ENCODE measurements around the gene ATP9B. TPM values are rescaled to one million over a fixed set of nuclear protein-coding genes. Genes with fewer than 3 reads are reported as not detected.

Gene ATP9B
- polyA plus RNA-seq, 3 donors = 7.2 to 20.3 (median 14.0) TPM

DNA sequence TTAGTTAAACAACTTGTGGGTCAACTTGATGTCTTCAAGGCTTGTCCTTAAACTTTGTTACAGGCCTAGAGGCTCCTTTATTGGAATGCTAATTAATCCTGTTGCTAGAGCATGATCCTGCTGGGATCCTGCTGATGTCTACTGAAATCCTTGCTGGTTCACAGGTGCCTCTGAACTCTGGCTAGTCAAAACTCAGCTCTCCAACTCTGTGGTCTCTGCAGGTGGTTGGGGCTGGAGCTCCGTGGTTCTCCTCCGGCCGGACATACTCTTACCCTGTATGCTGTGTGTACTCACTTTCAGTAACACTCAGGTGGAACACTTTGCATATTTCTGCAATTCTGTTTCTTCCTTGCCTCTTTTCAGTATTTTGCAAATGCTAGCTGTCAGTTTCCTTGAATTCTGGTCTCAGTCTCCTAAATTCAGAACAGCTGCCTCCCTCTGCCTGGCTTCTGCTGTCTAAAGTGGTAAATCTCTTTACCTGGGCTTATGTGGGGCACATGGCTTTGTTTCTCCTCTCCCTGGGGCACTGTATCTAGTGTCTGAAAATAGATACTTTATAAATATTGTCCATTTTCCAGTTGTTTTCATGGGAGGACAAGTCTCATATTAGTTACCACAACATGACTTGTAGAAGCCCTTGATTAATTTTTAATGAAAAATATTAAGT lies 113.0 kb downstream of the ATP9B start:
- H4K20me1 ChIP-seq (ENCODE audit: insufficient read depth, low read length) = no peaks in the 10 kb centered on the region
- 100% methylated on average over 3 of the region's 3 CpGs for WGBS (ENCODE audit: insufficient coverage)
- TF ChIP-seq CTCF (IDR thresholded peaks at IDR 0.05) = no peak
- no peak overlapping the region for H3K4me3 Mint-ChIP-seq
- no peaks in the 10 kb centered on the region for H3K27me3 Mint-ChIP-seq (ENCODE audit: low read depth in 3 of 3)
- H3K4me3 ChIP-seq (replicated peaks in 1 of 3; ENCODE audit: low read depth in 2 of 3, low read length in 3 of 3) = no peak overlapping the region
- H2AFZ ChIP-seq (ENCODE audit: insufficient read depth, low read depth, low read length, poor library complexity, severe bottlenecking) = no peak overlapping the region
- DNase-seq = no peak
- peak overlapping the region in 2 of 7 donors; percentile 25 to 41 for H3K27ac Mint-ChIP-seq
- no peaks in the 10 kb centered on the region for H3K4me1 ChIP-seq (ENCODE audit: control insufficient read depth in 1 of 2, insufficient read depth in 2 of 2, low read length in 2 of 2)
- no peaks in the 10 kb centered on the region for H3K27me3 ChIP-seq (ENCODE audit: control insufficient read depth in 2 of 2, insufficient read depth in 2 of 2, low read length in 2 of 2)
- H3K4me2 ChIP-seq (replicated peaks; ENCODE audit: extremely low read depth, low read length, poor library complexity, severe bottlenecking) = no peak overlapping the region
- H3K27ac ChIP-seq (ENCODE audit: low read depth in 1 of 2, low read length in 2 of 2) = no peak overlapping the region
- H3K9me3 ChIP-seq (replicated peaks in 1 of 2; ENCODE audit: control insufficient read depth in 1 of 2, insufficient read depth in 1 of 2, low read length in 2 of 2) = no peaks in the 10 kb centered on the region
- peaks cover 8 to 43% of the 10 kb centered on the region in 2 donors for H3K36me3 ChIP-seq (replicated peaks in 1 of 2; ENCODE audit: control insufficient read depth in 1 of 2, insufficient read depth in 2 of 2, low read length in 2 of 2)
- intact Hi-C loops (cut with micrococcal nuclease) = no loop called here
- no peaks in the 10 kb centered on the region for H3K4me1 Mint-ChIP-seq
- peaks cover 50 to 55% of the 10 kb centered on the region in 2 donors for H3K36me3 Mint-ChIP-seq
- H3K9me3 Mint-ChIP-seq = peaks cover 0 to 5% (median 0%) of the 10 kb centered on the region in 7 donors
- no peak overlapping the region for H3K9ac ChIP-seq (ENCODE audit: insufficient read depth, low read length, poor library complexity, severe bottlenecking)
- H3K79me2 ChIP-seq (ENCODE audit: insufficient read depth, low read length) = no peaks in the 10 kb centered on the region

GRCh38 chr18:79185648-79186047 lies 116.5 kb downstream of the ATP9B start:
- Histone ChIP-seq H3K4me2 (replicated peaks; ENCODE audit: extremely low read depth, low read length, poor library complexity, severe bottlenecking) (no peak overlapping the region), H3K4me1 (ENCODE audit: control insufficient read depth in 1 of 2, insufficient read depth in 2 of 2, low read length in 2 of 2) (no peaks in the 10 kb centered on the region), H3K4me3 (replicated peaks in 1 of 3; ENCODE audit: low read depth in 2 of 3, low read length in 3 of 3) (no peak overlapping the region), H3K9ac (ENCODE audit: insufficient read depth, low read length, poor library complexity, severe bottlenecking) (no peak overlapping the region), H3K79me2 (ENCODE audit: insufficient read depth, low read length) (no peaks in the 10 kb centered on the region), H2AFZ (ENCODE audit: insufficient read depth, low read depth, low read length, poor library complexity, severe bottlenecking) (no peak overlapping the region), H3K9me3 (replicated peaks in 1 of 2; ENCODE audit: control insufficient read depth in 1 of 2, insufficient read depth in 1 of 2, low read length in 2 of 2) (peaks cover 0 to 2% of the 10 kb centered on the region in 2 donors), H3K36me3 (replicated peaks in 1 of 2; ENCODE audit: control insufficient read depth in 1 of 2, insufficient read depth in 2 of 2, low read length in 2 of 2) (peaks cover 5 to 41% of the 10 kb centered on the region in 2 donors), H3K27me3 (ENCODE audit: control insufficient read depth in 2 of 2, insufficient read depth in 2 of 2, low read length in 2 of 2) (no peaks in the 10 kb centered on the region), H4K20me1 (ENCODE audit: insufficient read depth, low read length) (no peaks in the 10 kb centered on the region), H3K27ac (ENCODE audit: low read depth in 1 of 2, low read length in 2 of 2) (no peak overlapping the region)
- peaks cover 44 to 60% of the 10 kb centered on the region in 2 donors for H3K36me3 Mint-ChIP-seq
- no peak for DNase-seq
- no peak overlapping the region for H3K27ac Mint-ChIP-seq
- no peaks in the 10 kb centered on the region for H3K27me3 Mint-ChIP-seq (ENCODE audit: low read depth in 3 of 3)
- H3K4me3 Mint-ChIP-seq = no peak overlapping the region
- no peaks in the 10 kb centered on the region for H3K4me1 Mint-ChIP-seq
- no CpG with 5 or more reads among the region's 3 CpGs for WGBS (ENCODE audit: insufficient coverage)
- no peak for TF ChIP-seq CTCF (IDR thresholded peaks at IDR 0.05)
- peaks cover 0 to 2% (median 0%) of the 10 kb centered on the region in 7 donors for H3K9me3 Mint-ChIP-seq
- intact Hi-C loops (cut with micrococcal nuclease) = no loop called here

Measured in CD14-positive monocyte (primary cell).